Measurements from ENCODE around the gene RNF150. TPM values are rescaled to one million over a fixed set of nuclear protein-coding genes. Genes with fewer than 3 reads are reported as not detected.

RNF150 gene
- polyA plus RNA-seq, 3 donors: 0.21 TPM; not detected in 2

DNA sequence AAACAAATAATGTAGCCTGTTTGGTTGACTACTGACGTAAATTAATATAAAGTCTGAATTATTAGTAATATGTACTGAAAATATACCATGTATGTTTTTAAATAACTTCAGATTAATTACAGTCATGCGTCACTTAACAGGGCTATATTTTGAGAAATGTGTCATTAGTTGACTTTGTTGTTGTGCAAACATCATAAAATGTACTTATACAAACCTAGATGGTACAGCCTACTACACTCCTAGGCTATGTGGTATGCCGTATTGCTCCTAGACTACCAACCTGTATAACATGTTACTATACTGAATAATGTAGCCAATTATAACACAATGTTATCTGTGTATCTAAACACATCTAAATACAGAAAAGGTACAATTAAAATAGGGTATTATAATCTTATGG lies 66.6 kb downstream of the RNF150 start:
- no peaks in the 10 kb centered on the region for H3K4me1 Mint-ChIP-seq
- Histone ChIP-seq H3K4me2 (replicated peaks; ENCODE audit: extremely low read depth, low read length, poor library complexity, severe bottlenecking) (no peak overlapping the region), H3K9me3 (replicated peaks in 1 of 2; ENCODE audit: control insufficient read depth in 1 of 2, insufficient read depth in 1 of 2, low read length in 2 of 2) (no peaks in the 10 kb centered on the region), H4K20me1 (ENCODE audit: insufficient read depth, low read length) (no peaks in the 10 kb centered on the region), H2AFZ (ENCODE audit: insufficient read depth, low read depth, low read length, poor library complexity, severe bottlenecking) (no peak overlapping the region), H3K9ac (ENCODE audit: insufficient read depth, low read length, poor library complexity, severe bottlenecking) (no peak overlapping the region), H3K27ac (ENCODE audit: low read depth in 1 of 2, low read length in 2 of 2) (no peak overlapping the region), H3K4me3 (replicated peaks in 1 of 3; ENCODE audit: low read depth in 2 of 3, low read length in 3 of 3) (no peak overlapping the region), H3K36me3 (replicated peaks in 1 of 2; ENCODE audit: control insufficient read depth in 1 of 2, insufficient read depth in 2 of 2, low read length in 2 of 2) (no peaks in the 10 kb centered on the region), H3K79me2 (ENCODE audit: insufficient read depth, low read length) (no peaks in the 10 kb centered on the region), H3K27me3 (ENCODE audit: control insufficient read depth in 2 of 2, insufficient read depth in 2 of 2, low read length in 2 of 2) (no peaks in the 10 kb centered on the region), H3K4me1 (ENCODE audit: control insufficient read depth in 1 of 2, insufficient read depth in 2 of 2, low read length in 2 of 2) (no peaks in the 10 kb centered on the region)
- H3K9me3 Mint-ChIP-seq: peaks cover 0 to 3% (median 0%) of the 10 kb centered on the region in 7 donors
- no peak for DNase-seq
- no peak overlapping the region for H3K27ac Mint-ChIP-seq
- no peaks in the 10 kb centered on the region for H3K27me3 Mint-ChIP-seq (ENCODE audit: low read depth in 3 of 3)
- intact Hi-C loops (cut with micrococcal nuclease): no loop called here
- TF ChIP-seq, protein P1, sequence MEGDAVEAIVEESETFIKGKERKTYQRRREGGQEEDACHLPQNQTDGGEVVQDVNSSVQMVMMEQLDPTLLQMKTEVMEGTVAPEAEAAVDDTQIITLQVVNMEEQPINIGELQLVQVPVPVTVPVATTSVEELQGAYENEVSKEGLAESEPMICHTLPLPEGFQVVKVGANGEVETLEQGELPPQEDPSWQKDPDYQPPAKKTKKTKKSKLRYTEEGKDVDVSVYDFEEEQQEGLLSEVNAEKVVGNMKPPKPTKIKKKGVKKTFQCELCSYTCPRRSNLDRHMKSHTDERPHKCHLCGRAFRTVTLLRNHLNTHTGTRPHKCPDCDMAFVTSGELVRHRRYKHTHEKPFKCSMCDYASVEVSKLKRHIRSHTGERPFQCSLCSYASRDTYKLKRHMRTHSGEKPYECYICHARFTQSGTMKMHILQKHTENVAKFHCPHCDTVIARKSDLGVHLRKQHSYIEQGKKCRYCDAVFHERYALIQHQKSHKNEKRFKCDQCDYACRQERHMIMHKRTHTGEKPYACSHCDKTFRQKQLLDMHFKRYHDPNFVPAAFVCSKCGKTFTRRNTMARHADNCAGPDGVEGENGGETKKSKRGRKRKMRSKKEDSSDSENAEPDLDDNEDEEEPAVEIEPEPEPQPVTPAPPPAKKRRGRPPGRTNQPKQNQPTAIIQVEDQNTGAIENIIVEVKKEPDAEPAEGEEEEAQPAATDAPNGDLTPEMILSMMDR (IDR thresholded peaks at IDR 0.05): no peak
- H3K36me3 Mint-ChIP-seq: no peaks in the 10 kb centered on the region
- H3K4me3 Mint-ChIP-seq: no peak overlapping the region
- WGBS (ENCODE audit: insufficient coverage): no CpG with 5 or more reads among the region's 3 CpGs

DNA sequence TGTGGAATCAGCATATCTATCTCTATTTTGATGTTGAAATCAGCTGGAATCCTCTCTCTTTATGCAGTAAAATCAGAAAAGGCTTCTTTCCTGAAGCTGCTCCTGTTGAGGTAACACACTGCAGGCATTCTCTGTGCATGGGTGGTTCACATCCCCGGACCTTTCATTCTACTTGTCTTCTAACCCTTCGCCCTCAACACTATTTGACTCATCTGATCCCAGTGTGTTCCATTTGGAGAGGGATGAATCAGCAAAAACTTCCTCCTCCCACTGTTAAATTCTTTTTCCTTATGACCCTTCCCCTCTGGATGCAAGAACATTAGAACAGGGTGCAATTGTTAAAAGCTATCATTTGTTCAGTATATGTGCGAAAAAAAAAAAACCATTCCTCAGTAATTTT lies 67.4 kb downstream of the RNF150 start:
- H3K4me3 Mint-ChIP-seq: no peak overlapping the region
- H3K36me3 ChIP-seq (replicated peaks in 1 of 2; ENCODE audit: control insufficient read depth in 1 of 2, insufficient read depth in 2 of 2, low read length in 2 of 2): no peaks in the 10 kb centered on the region
- H3K4me1 Mint-ChIP-seq: no peaks in the 10 kb centered on the region
- no peaks in the 10 kb centered on the region for H4K20me1 ChIP-seq (ENCODE audit: insufficient read depth, low read length)
- no peak overlapping the region for H3K27ac ChIP-seq (ENCODE audit: low read depth in 1 of 2, low read length in 2 of 2)
- H3K9me3 Mint-ChIP-seq: peaks cover 0 to 3% (median 0%) of the 10 kb centered on the region in 7 donors
- intact Hi-C loops (cut with micrococcal nuclease): no loop called here
- no peak overlapping the region for H3K4me3 ChIP-seq (replicated peaks in 1 of 3; ENCODE audit: low read depth in 2 of 3, low read length in 3 of 3)
- H3K27me3 ChIP-seq (ENCODE audit: control insufficient read depth in 2 of 2, insufficient read depth in 2 of 2, low read length in 2 of 2): no peaks in the 10 kb centered on the region
- no peaks in the 10 kb centered on the region for H3K36me3 Mint-ChIP-seq
- WGBS (ENCODE audit: insufficient coverage): no CpG with 5 or more reads among the region's 3 CpGs
- no peaks in the 10 kb centered on the region for H3K4me1 ChIP-seq (ENCODE audit: control insufficient read depth in 1 of 2, insufficient read depth in 2 of 2, low read length in 2 of 2)
- TF ChIP-seq, protein P1 (IDR thresholded peaks at IDR 0.05): no peak
- H2AFZ ChIP-seq (ENCODE audit: insufficient read depth, low read depth, low read length, poor library complexity, severe bottlenecking): no peak overlapping the region
- no peak overlapping the region for H3K4me2 ChIP-seq (replicated peaks; ENCODE audit: extremely low read depth, low read length, poor library complexity, severe bottlenecking)
- no peak for DNase-seq
- no peaks in the 10 kb centered on the region for H3K79me2 ChIP-seq (ENCODE audit: insufficient read depth, low read length)
- H3K9me3 ChIP-seq (replicated peaks in 1 of 2; ENCODE audit: control insufficient read depth in 1 of 2, insufficient read depth in 1 of 2, low read length in 2 of 2): no peaks in the 10 kb centered on the region
- H3K27ac Mint-ChIP-seq: no peak overlapping the region
- H3K9ac ChIP-seq (ENCODE audit: insufficient read depth, low read length, poor library complexity, severe bottlenecking): no peak overlapping the region
- H3K27me3 Mint-ChIP-seq (ENCODE audit: low read depth in 3 of 3): no peaks in the 10 kb centered on the region

All from CD14-positive monocyte (primary cell).